ENCODE results near the gene TENM3.

DNA sequence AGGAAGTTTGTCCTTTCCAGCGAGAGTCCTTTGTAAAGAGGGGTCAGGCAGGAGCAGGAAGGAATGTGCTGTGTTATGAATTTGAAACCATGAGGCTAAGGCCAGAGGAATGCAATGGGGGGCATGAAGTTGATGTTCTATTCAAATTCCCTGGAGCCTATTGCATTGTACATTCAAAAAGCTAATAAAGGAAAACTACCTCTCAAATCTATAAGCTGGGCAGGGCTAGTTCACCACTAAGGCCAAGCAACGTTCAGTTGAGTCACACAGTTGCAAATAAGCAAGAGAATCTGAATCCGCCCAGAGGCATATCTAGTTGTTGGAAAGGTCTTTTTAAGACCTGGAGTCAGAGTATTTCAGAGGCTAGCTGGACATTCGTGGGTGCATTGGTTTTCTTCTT is 525.6 kb downstream of the TENM3 start:
- TF ChIP-seq, protein P1, sequence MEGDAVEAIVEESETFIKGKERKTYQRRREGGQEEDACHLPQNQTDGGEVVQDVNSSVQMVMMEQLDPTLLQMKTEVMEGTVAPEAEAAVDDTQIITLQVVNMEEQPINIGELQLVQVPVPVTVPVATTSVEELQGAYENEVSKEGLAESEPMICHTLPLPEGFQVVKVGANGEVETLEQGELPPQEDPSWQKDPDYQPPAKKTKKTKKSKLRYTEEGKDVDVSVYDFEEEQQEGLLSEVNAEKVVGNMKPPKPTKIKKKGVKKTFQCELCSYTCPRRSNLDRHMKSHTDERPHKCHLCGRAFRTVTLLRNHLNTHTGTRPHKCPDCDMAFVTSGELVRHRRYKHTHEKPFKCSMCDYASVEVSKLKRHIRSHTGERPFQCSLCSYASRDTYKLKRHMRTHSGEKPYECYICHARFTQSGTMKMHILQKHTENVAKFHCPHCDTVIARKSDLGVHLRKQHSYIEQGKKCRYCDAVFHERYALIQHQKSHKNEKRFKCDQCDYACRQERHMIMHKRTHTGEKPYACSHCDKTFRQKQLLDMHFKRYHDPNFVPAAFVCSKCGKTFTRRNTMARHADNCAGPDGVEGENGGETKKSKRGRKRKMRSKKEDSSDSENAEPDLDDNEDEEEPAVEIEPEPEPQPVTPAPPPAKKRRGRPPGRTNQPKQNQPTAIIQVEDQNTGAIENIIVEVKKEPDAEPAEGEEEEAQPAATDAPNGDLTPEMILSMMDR (IDR thresholded peaks at IDR 0.05; ENCODE audit: low read depth, low read length) = no peak
- TF ChIP-seq POLR2A (IDR thresholded peaks at IDR 0.05; ENCODE audit: extremely low read depth, insufficient read length) = no peak
- no peak for TF ChIP-seq MAX (IDR thresholded peaks at IDR 0.05; ENCODE audit: low read depth, low read length)
